ENCODE results near the gene MIPOL1. TPM values are rescaled to one million over a fixed set of nuclear protein-coding genes. Genes with fewer than 3 reads are reported as not detected.
"Not testable (repeated sequence)": the region's sequence is repeated elsewhere in the genome, so short reads cannot be mapped to it uniquely, and the experiment has no call there.

The MIPOL1 gene
- total RNA-seq, 6 experiments from 2014 or later = 6.5 to 7.7 (median 6.8) TPM

- no peak for TF ChIP-seq CTCF (IDR thresholded peaks at IDR 0.05)
- H3K4me1 Mint-ChIP-seq (ENCODE audit: low read depth) = peaks cover 30% of the 10 kb centered on the region
- H3K36me3 Mint-ChIP-seq (ENCODE audit: low read depth) = peaks cover 21% of the 10 kb centered on the region
- DNase-seq = no peak
- H3K27me3 Mint-ChIP-seq (ENCODE audit: insufficient read depth) = peaks cover 4% of the 10 kb centered on the region
- peaks cover 20% of the 10 kb centered on the region for H3K9me3 Mint-ChIP-seq
- H3K27ac Mint-ChIP-seq = no peak overlapping the region
- no peak overlapping the region for H3K4me3 Mint-ChIP-seq
Observed at GRCh38 chr14:37201724-37202123, 4.0 kb downstream of the MIPOL1 start.

GRCh38 chr14:37202265-37202664 lies 4.5 kb downstream of the MIPOL1 start:
- Mint-ChIP-seq H3K4me1 (ENCODE audit: low read depth) (peaks cover 25% of the 10 kb centered on the region), H3K36me3 (ENCODE audit: low read depth) (peaks cover 27% of the 10 kb centered on the region), H3K4me3 (no peak overlapping the region), H3K9me3 (peaks cover 25% of the 10 kb centered on the region), H3K27ac (no peak overlapping the region), H3K27me3 (ENCODE audit: insufficient read depth) (peaks cover 4% of the 10 kb centered on the region)
- peak; percentile 42 for DNase-seq
- no peak for TF ChIP-seq CTCF (IDR thresholded peaks at IDR 0.05)

GRCh38 chr14:37202812-37203211 lies 5.1 kb downstream of the MIPOL1 start:
- peaks cover 20% of the 10 kb centered on the region for H3K4me1 Mint-ChIP-seq (ENCODE audit: low read depth)
- H3K36me3 Mint-ChIP-seq (ENCODE audit: low read depth) = peaks cover 27% of the 10 kb centered on the region
- no peak overlapping the region for H3K27ac Mint-ChIP-seq
- DNase-seq = no peak
- no peak for TF ChIP-seq CTCF (IDR thresholded peaks at IDR 0.05)
- no peak overlapping the region for H3K4me3 Mint-ChIP-seq
- H3K9me3 Mint-ChIP-seq = peaks cover 26% of the 10 kb centered on the region
- H3K27me3 Mint-ChIP-seq (ENCODE audit: insufficient read depth) = peaks cover 3% of the 10 kb centered on the region

- Mint-ChIP-seq H3K27ac (no peak overlapping the region), H3K4me1 (ENCODE audit: low read depth) (peaks cover 19% of the 10 kb centered on the region), H3K36me3 (ENCODE audit: low read depth) (peaks cover 27% of the 10 kb centered on the region), H3K27me3 (ENCODE audit: insufficient read depth) (no peaks in the 10 kb centered on the region; the same call in 1 of the 2 replicates), H3K4me3 (no peak overlapping the region), H3K9me3 (peaks cover 26% of the 10 kb centered on the region)
- no peak for TF ChIP-seq CTCF (IDR thresholded peaks at IDR 0.05)
- DNase-seq = no peak
Observed at GRCh38 chr14:37203423-37203822, 5.7 kb downstream of the MIPOL1 start.

- H3K27ac Mint-ChIP-seq; H3K27me3 Mint-ChIP-seq (ENCODE audit: insufficient read depth); H3K4me3 Mint-ChIP-seq; DNase-seq: not testable (repeated sequence)
- Mint-ChIP-seq H3K4me1 (ENCODE audit: low read depth) (peaks cover 11% of the 10 kb centered on the region), H3K36me3 (ENCODE audit: low read depth) (peaks cover 27% of the 10 kb centered on the region), H3K9me3 (peaks cover 26% of the 10 kb centered on the region)
Observed at GRCh38 chr14:37205623-37206605, 8.2 kb downstream of the MIPOL1 start.

GRCh38 chr14:37209617-37210016 lies 11.9 kb downstream of the MIPOL1 start:
- H3K4me3 Mint-ChIP-seq; H3K4me1 Mint-ChIP-seq (ENCODE audit: low read depth); H3K27ac Mint-ChIP-seq; DNase-seq; H3K27me3 Mint-ChIP-seq (ENCODE audit: insufficient read depth): not testable (repeated sequence)
- H3K36me3 Mint-ChIP-seq (ENCODE audit: low read depth) = peaks cover 19% of the 10 kb centered on the region
- H3K9me3 Mint-ChIP-seq = peaks cover 26% of the 10 kb centered on the region

Data from HFFc6 (cell line).